GM23248 (cell line): ENCODE results near the gene IGFLR1.

Source experiments
- EZH2 ChIP-seq: fragments of 200-600 bp; sonication (generic); IDR thresholded peaks from 2 replicates; pipeline ENCODE4 v1.6.1; 2018; ENCODE audit warnings: antibody characterized with exemption, mild to moderate bottlenecking; ENCODE audit not compliant: insufficient read depth, poor library complexity, severe bottlenecking
- EZH2phosphoT487 ChIP-seq: fragments of 200-600 bp; sonication (generic); IDR thresholded peaks from 2 replicates; pipeline ENCODE4 v1.6.1; 2018; ENCODE audit warnings: antibody characterized with exemption, moderate library complexity, mild to moderate bottlenecking, low read depth; ENCODE audit not compliant: insufficient read depth

GRCh38 chr19:35756377-35757230 is 14.4 kb upstream of the IGFLR1 start, which contains the start of gene HSPB6:
- TF ChIP-seq EZH2phosphoT487 (no peak), EZH2 (no peak)
